Spleen (tissue), 3 donors: ENCODE measurements around the gene PPP2R5D.

Experiments used
- POLR2A ChIP-seq, 3 donors: fragments of 450-650 bp; IDR thresholded peaks; one replicate each; pipeline ENCODE4 v1.5.1; 2017; ENCODE audit warnings: antibody characterized with exemption in 3 of 3, mild to moderate bottlenecking in 1 of 3
- POLR2AphosphoS5 ChIP-seq, 3 donors: sonication (generic); formaldehyde crosslinking; IDR thresholded peaks; one replicate each; pipeline ENCODE4 v1.5.1; 2017; ENCODE audit warnings: antibody characterized with exemption in 3 of 3

DNA sequence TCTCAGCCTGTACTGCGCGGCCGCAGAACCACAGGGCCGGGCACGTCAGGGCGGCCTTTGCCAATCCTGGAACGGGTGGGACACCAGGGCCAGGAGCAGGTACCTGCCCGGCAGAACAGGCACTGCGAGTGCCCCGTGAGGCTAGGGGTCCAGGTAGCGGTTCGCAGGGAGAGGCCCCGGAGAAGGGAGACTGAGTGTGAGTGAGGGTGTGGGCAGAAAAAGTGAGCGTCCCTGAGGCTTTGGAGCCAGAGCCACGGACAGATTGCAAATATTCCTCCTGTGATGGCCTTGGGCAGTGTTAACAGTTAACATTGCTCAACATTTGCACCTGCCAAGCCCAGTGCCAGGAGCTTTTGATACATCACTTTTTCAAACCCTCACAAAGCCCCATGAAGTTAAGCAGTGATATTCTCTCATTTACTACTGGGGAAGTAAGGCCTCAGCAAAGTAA lies 23.3 kb upstream of the PPP2R5D start:
- TF ChIP-seq POLR2A (IDR thresholded peaks at IDR 0.05) (no peak), POLR2AphosphoS5 (IDR thresholded peaks at IDR 0.05) (no peak)
